Prostate gland (tissue), 2 donors: ENCODE measurements around the gene MTERF1.

Source experiments
- CTCF ChIP-seq, 4 experiments: fragments of 200-600 bp in 2 of 4; fragments of 450-650 bp in 2 of 4; sonication (generic) in 2 of 4; IDR thresholded peaks; 1 replicate in 3 of 4; 2 replicates in 1 of 4; pipeline ENCODE4 v1.5.1; 2016 to 2019; ENCODE audit warnings: antibody characterized with exemption in 4 of 4, mild to moderate bottlenecking in 2 of 4, moderate library complexity in 2 of 4
- POLR2A ChIP-seq: fragments of 450-650 bp; IDR thresholded peaks from one replicate; pipeline ENCODE4 v1.6.1; 2016; ENCODE audit warnings: antibody characterized with exemption, mild to moderate bottlenecking
- POLR2AphosphoS5 ChIP-seq: sonication (generic); formaldehyde crosslinking; IDR thresholded peaks from one replicate; pipeline ENCODE4 v1.6.1; 2017; ENCODE audit warnings: antibody characterized with exemption

GRCh38 chr7:91918356-91918755 is 37.9 kb upstream of the MTERF1 start:
- TF ChIP-seq POLR2A, result no peak
- TF ChIP-seq CTCF (IDR thresholded peaks at IDR 0.05), result no peak
- TF ChIP-seq POLR2AphosphoS5, result no peak
